ENCODE data around the gene KRT6A.
"Not testable (repeated sequence)": the region's sequence is repeated elsewhere in the genome, so short reads cannot be mapped to it uniquely, and the experiment has no call there.

- TF ChIP-seq CTCF (IDR thresholded peaks at IDR 0.05; ENCODE audit: low read depth, low read length, poor library complexity, severe bottlenecking); EZH2phosphoT487 (IDR thresholded peaks at IDR 0.05; ENCODE audit: borderline replicate concordance, low read length): not testable (repeated sequence)
Measured at GRCh38 chr12:52491495-52491894, 1.6 kb downstream of the KRT6A start.
